GM12875 (cell line): Measurements from ENCODE around the gene CATSPER4.

Experiments used
- H3K4me3 ChIP-seq: one replicate; pipeline ENCODE4 v1.5.1; 2011; ENCODE audit warnings: low read depth, low read length, control low read depth
- CTCF ChIP-seq: IDR thresholded peaks from 2 replicates; pipeline ENCODE4 v1.5.1; 2011; ENCODE audit warnings: low read depth, mild to moderate bottlenecking, control low read depth, inconsistent platforms, low read length, moderate library complexity, borderline replicate concordance; ENCODE audit not compliant: insufficient read depth

CATSPER4 gene

GRCh38 chr1:26197813-26198212 lies 7.4 kb downstream of the CATSPER4 start:
- no peak overlapping the region for H3K4me3 ChIP-seq
- TF ChIP-seq CTCF, result no peak

GRCh38 chr1:26200413-26200812 lies 10.0 kb downstream of the CATSPER4 start:
- TF ChIP-seq CTCF, result no peak
- H3K4me3 ChIP-seq, result no peak overlapping the region

GRCh38 chr1:26203642-26204318 lies 13.4 kb downstream of the CATSPER4 start:
- no peak overlapping the region for H3K4me3 ChIP-seq
- no peak for TF ChIP-seq CTCF

GRCh38 chr1:26210147-26210870 lies 19.9 kb downstream of the CATSPER4 start:
- no peak for TF ChIP-seq CTCF
- H3K4me3 ChIP-seq, result no peak overlapping the region

- no peak overlapping the region for H3K4me3 ChIP-seq
- no peak for TF ChIP-seq CTCF
Observed at GRCh38 chr1:26212726-26213125, 22.3 kb downstream of the CATSPER4 start.

- no peak for TF ChIP-seq CTCF
- H3K4me3 ChIP-seq, result no peak overlapping the region
Observed at GRCh38 chr1:26213335-26213905, 23.0 kb downstream of the CATSPER4 start.

GRCh38 chr1:26215246-26215645 lies 24.8 kb downstream of the CATSPER4 start:
- no peak for TF ChIP-seq CTCF
- no peak overlapping the region for H3K4me3 ChIP-seq
